ENCODE results near the gene SLX4IP.

SLX4IP gene

GRCh38 chr20:10522328-10522727, 87.2 kb downstream of the SLX4IP start:
- DNase-seq (ENCODE audit: low read depth): no peak

GRCh38 chr20:10523443-10523842, 88.3 kb downstream of the SLX4IP start:
- no peak for DNase-seq (ENCODE audit: low read depth)

GRCh38 chr20:10524034-10524476, 89.0 kb downstream of the SLX4IP start:
- DNase-seq (ENCODE audit: low read depth): no peak

- no peak for DNase-seq (ENCODE audit: low read depth)
These were observed 89.5 kb downstream of the SLX4IP start for GRCh38 chr20:10524643-10525042.

GRCh38 chr20:10527781-10528180, 92.7 kb downstream of the SLX4IP start:
- no peak for DNase-seq (ENCODE audit: low read depth)

- no peak for DNase-seq (ENCODE audit: low read depth)
These were observed 95.8 kb downstream of the SLX4IP start for GRCh38 chr20:10530883-10531282.

- DNase-seq (ENCODE audit: low read depth): no peak
These were observed 96.7 kb downstream of the SLX4IP start for GRCh38 chr20:10531848-10532247.

- DNase-seq (ENCODE audit: low read depth): no peak
These were observed 97.3 kb downstream of the SLX4IP start for GRCh38 chr20:10532361-10532760.

- no peak for DNase-seq (ENCODE audit: low read depth)
These were observed 101.4 kb downstream of the SLX4IP start for GRCh38 chr20:10536531-10536930.

GRCh38 chr20:10537850-10538480, 102.9 kb downstream of the SLX4IP start:
- no peak for DNase-seq (ENCODE audit: low read depth)

GRCh38 chr20:10538768-10539167, 103.7 kb downstream of the SLX4IP start:
- DNase-seq (ENCODE audit: low read depth): no peak

- no peak for DNase-seq (ENCODE audit: low read depth)
These were observed 104.9 kb downstream of the SLX4IP start for GRCh38 chr20:10539818-10540553.

GRCh38 chr20:10540636-10541493, 105.8 kb downstream of the SLX4IP start:
- no peak for DNase-seq (ENCODE audit: low read depth)

- no peak for DNase-seq (ENCODE audit: low read depth)
These were observed 106.7 kb downstream of the SLX4IP start for GRCh38 chr20:10541668-10542411.

GRCh38 chr20:10542442-10542841, 107.3 kb downstream of the SLX4IP start:
- DNase-seq (ENCODE audit: low read depth): no peak

GRCh38 chr20:10543480-10543879, 108.4 kb downstream of the SLX4IP start:
- DNase-seq (ENCODE audit: low read depth): no peak

GRCh38 chr20:10547276-10548114, 112.4 kb downstream of the SLX4IP start:
- no peak for DNase-seq (ENCODE audit: low read depth)

- DNase-seq (ENCODE audit: low read depth): no peak
These were observed 114.4 kb downstream of the SLX4IP start for GRCh38 chr20:10549511-10549910.

GRCh38 chr20:10550204-10551118, 115.4 kb downstream of the SLX4IP start:
- no peak for DNase-seq (ENCODE audit: low read depth)
